GM23338 (cell line): Measurements from ENCODE around the gene SLC6A7. TPM values are rescaled to one million over a fixed set of nuclear protein-coding genes. Genes with fewer than 3 reads are reported as not detected.
A peak's percentile ranks its signal among the peaks of the same experiment; 100 is the strongest.

Experiments used
- ATAC-seq: fragments of 200-7000 bp; cut with Tn5 transposase; 3 replicates; pipeline ENCODE4 v1.9.1; 2020
- DNase-seq: peaks from one replicate; pipeline ENCODE4 v3.0.0-alpha.2; 2015; ENCODE audit warnings: low spot score
- H2AFZ ChIP-seq: fragments of 200-600 bp; sonication (generic); 2 replicates; pipeline ENCODE4 v1.8.0; 2016; ENCODE audit warnings: antibody characterized with exemption, mild to moderate bottlenecking, moderate library complexity
- H3F3A ChIP-seq: fragments of 200-600 bp; sonication (generic); replicated peaks from 2 replicates; pipeline ENCODE4 v1.8.0; 2017; ENCODE audit warnings: antibody characterized with exemption, mixed run types, low read depth
- H3K27ac ChIP-seq: fragments of 200-600 bp; sonication (generic); 2 replicates; pipeline ENCODE4 v1.6.1; 2016; ENCODE audit warnings: low read depth
- H3K27me3 ChIP-seq: fragments of 200-600 bp; sonication (generic); 2 replicates; pipeline ENCODE4 v1.8.0; 2016; ENCODE audit warnings: mild to moderate bottlenecking, mixed run types, moderate library complexity; ENCODE audit not compliant: insufficient read depth
- H3K36me3 ChIP-seq: fragments of 200-600 bp; sonication (generic); 2 replicates; pipeline ENCODE4 v1.8.0; 2016; ENCODE audit warnings: mild to moderate bottlenecking; ENCODE audit not compliant: insufficient read depth
- H3K4me1 ChIP-seq: fragments of 200-600 bp; sonication (generic); 2 replicates; pipeline ENCODE4 v1.8.0; 2016; ENCODE audit warnings: mild to moderate bottlenecking, moderate library complexity; ENCODE audit not compliant: insufficient read depth
- H3K4me2 ChIP-seq: fragments of 200-600 bp; sonication (generic); 2 replicates; pipeline ENCODE4 v1.7.1; 2017; ENCODE audit warnings: mixed run types
- H3K4me3 ChIP-seq: fragments of 200-600 bp; sonication (generic); 2 replicates; pipeline ENCODE4 v1.6.1; 2016; ENCODE audit warnings: mixed run types
- H3K79me2 ChIP-seq: fragments of 200-600 bp; sonication (generic); replicated peaks from 2 replicates; pipeline ENCODE4 v1.8.0; 2017; ENCODE audit warnings: mild to moderate bottlenecking; ENCODE audit not compliant: insufficient read depth
- H3K9me2 ChIP-seq: fragments of 200-600 bp; sonication (generic); 2 replicates; pipeline ENCODE4 v1.8.0; 2017; ENCODE audit not compliant: insufficient read depth
- H4K20me1 ChIP-seq: fragments of 200-600 bp; sonication (generic); replicated peaks from 2 replicates; pipeline ENCODE4 v1.8.0; 2017; ENCODE audit warnings: mild to moderate bottlenecking; ENCODE audit not compliant: insufficient read depth
- H3K27ac Mint-ChIP-seq: 2 replicates; pipeline ENCODE4 v1.8.0; 2020; ENCODE audit warnings: inconsistent platforms, mild to moderate bottlenecking, moderate library complexity, mixed read lengths
- H3K27me3 Mint-ChIP-seq: 3 replicates; pipeline ENCODE4 v1.8.0; 2022; ENCODE audit warnings: low read depth, mild to moderate bottlenecking, moderate library complexity, mixed read lengths, inconsistent platforms; ENCODE audit not compliant: insufficient read depth, poor library complexity
- H3K36me3 Mint-ChIP-seq: 3 replicates; pipeline ENCODE4 v1.8.0; 2021; ENCODE audit warnings: low read depth, mild to moderate bottlenecking, inconsistent platforms, moderate library complexity, mixed read lengths
- H3K4me1 Mint-ChIP-seq: 3 replicates; pipeline ENCODE4 v1.8.0; 2020; ENCODE audit warnings: mild to moderate bottlenecking, inconsistent platforms, mixed read lengths
- H3K4me3 Mint-ChIP-seq: 3 replicates; pipeline ENCODE4 v1.8.0; 2021; ENCODE audit warnings: moderate library complexity, mild to moderate bottlenecking, inconsistent platforms, mixed read lengths
- H3K9me3 Mint-ChIP-seq: 3 replicates; pipeline ENCODE4 v1.8.0; 2020; ENCODE audit warnings: moderate library complexity, mild to moderate bottlenecking, inconsistent platforms, mixed read lengths
- CREB1 ChIP-seq: fragments of 250-450 bp; sonication (Bioruptor Pico); IDR thresholded peaks from 2 replicates; pipeline ENCODE4 v1.5.0; 2020; ENCODE audit warnings: low read depth, mild to moderate bottlenecking, moderate library complexity
- EZH2 ChIP-seq: fragments of 200-600 bp; sonication (generic); IDR thresholded peaks from one replicate; pipeline ENCODE4 v1.8.0; 2017; ENCODE audit warnings: antibody characterized with exemption, mild to moderate bottlenecking, low read depth; ENCODE audit not compliant: unreplicated experiment
- EZH2phosphoT487 ChIP-seq: fragments of 200-600 bp; sonication (generic); IDR thresholded peaks from one replicate; pipeline ENCODE4 v1.8.1; 2018; ENCODE audit warnings: antibody characterized with exemption; ENCODE audit not compliant: unreplicated experiment
- JUNB ChIP-seq: IDR thresholded peaks from one replicate; pipeline ENCODE4 v1.6.1; 2016; ENCODE audit warnings: antibody characterized with exemption; ENCODE audit not compliant: unreplicated experiment
- NANOG ChIP-seq: IDR thresholded peaks from 2 replicates; pipeline ENCODE4 v1.6.1; 2016; ENCODE audit warnings: antibody characterized with exemption, borderline replicate concordance
- POLR2AphosphoS5 ChIP-seq: IDR thresholded peaks from 2 replicates; pipeline ENCODE4 v1.6.1; 2016; ENCODE audit warnings: antibody characterized with exemption, low read depth
- STAT1 ChIP-seq: IDR thresholded peaks from one replicate; pipeline ENCODE4 v1.6.1; 2016; ENCODE audit warnings: antibody characterized with exemption; ENCODE audit not compliant: unreplicated experiment
- ZNF114 ChIP-seq: fragments of 250-450 bp; sonication (Bioruptor Pico); IDR thresholded peaks from 2 replicates; pipeline ENCODE4 v1.5.0; 2020; ENCODE audit warnings: mild to moderate bottlenecking, moderate library complexity
- ZNF331 ChIP-seq: fragments of 250-450 bp; sonication (Bioruptor Pico); IDR thresholded peaks from 2 replicates; pipeline ENCODE4 v1.5.0; 2020; ENCODE audit warnings: low read depth, mild to moderate bottlenecking, moderate library complexity
- polyA plus RNA-seq: library from polyadenylated mRNA; unstranded; fragments of >200 nt; fragmentation: Nextera tagmentation; extraction: Ambion mirVana; gene quantifications from 2 replicates; pipeline ENCODE4 v1.2.1, GENCODE V29; 2016
- total RNA-seq: library from RNA; depleted of rRNA; stranded (reverse); fragments of >200 nt; shearing (Covaris generic); gene quantifications from 2 replicates; pipeline ENCODE4 v1.2.3, GENCODE V29; 2014
- TF ChIP-seq, protein P1 (sequence below): fragments of 250-450 bp; sonication (Bioruptor Pico); IDR thresholded peaks from 2 replicates; pipeline ENCODE4 v1.5.0; 2020; ENCODE audit warnings: mild to moderate bottlenecking, moderate library complexity
- TF ChIP-seq, protein P2 (sequence below), 2 experiments: fragments of 200-600 bp in 1 of 2; sonication (generic) in 1 of 2; conservative IDR thresholded peaks; 2 replicates each; pipeline versions ENCODE4 v1.5.1 to v1.6.1; 2016 to 2017; ENCODE audit warnings: antibody characterized with exemption in 2 of 2, low read depth in 2 of 2, mild to moderate bottlenecking in 2 of 2, moderate library complexity in 1 of 2
- TF ChIP-seq, protein P3 (sequence below): IDR thresholded peaks from 2 replicates; pipeline ENCODE4 v1.6.1; 2016; ENCODE audit warnings: antibody characterized with exemption
- TF ChIP-seq, protein P4 (sequence below): IDR thresholded peaks from one replicate; pipeline ENCODE4 v1.6.1; 2018; ENCODE audit warnings: antibody characterized with exemption; ENCODE audit not compliant: unreplicated experiment

The SLC6A7 gene
- total and polyA plus RNA-seq, 2 experiments from 2014 or later: not detected

DNA sequence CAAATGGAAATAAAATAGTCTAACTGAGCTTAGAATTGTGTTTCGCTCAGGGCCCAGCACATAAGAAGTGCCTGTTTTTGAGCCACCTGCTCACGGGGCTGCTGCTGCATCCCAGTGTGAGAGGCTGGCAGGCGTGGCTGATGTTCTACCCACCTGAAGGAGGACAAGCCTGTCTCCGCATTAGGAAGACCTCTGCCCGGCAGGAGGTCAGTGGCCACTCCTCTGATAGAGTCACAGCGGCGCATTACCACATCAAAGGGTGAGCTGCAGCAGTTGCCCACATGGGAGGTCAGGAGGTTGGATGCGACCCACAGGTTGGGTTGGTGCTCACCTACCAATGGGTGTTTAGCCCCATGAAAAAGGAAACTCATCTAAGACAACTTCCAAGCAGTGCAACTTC lies 3.7 kb upstream of the SLC6A7 start:
- no peak overlapping the region for H3K27ac ChIP-seq
- H3K4me1 ChIP-seq: peaks cover 6% of the 10 kb centered on the region
- H2AFZ ChIP-seq: no peak overlapping the region
- no peak overlapping the region; the same call in 2 of the 3 replicates for H3K4me3 Mint-ChIP-seq
- H3F3A ChIP-seq: no peaks in the 10 kb centered on the region
- H3K9me2 ChIP-seq: no peaks in the 10 kb centered on the region
- peaks cover 64% of the 10 kb centered on the region for H3K27me3 Mint-ChIP-seq
- no peak for TF ChIP-seq ZNF114 (CRISPR knock-in tag)
- no peak for TF ChIP-seq POLR2AphosphoS5
- TF ChIP-seq, protein P1, sequence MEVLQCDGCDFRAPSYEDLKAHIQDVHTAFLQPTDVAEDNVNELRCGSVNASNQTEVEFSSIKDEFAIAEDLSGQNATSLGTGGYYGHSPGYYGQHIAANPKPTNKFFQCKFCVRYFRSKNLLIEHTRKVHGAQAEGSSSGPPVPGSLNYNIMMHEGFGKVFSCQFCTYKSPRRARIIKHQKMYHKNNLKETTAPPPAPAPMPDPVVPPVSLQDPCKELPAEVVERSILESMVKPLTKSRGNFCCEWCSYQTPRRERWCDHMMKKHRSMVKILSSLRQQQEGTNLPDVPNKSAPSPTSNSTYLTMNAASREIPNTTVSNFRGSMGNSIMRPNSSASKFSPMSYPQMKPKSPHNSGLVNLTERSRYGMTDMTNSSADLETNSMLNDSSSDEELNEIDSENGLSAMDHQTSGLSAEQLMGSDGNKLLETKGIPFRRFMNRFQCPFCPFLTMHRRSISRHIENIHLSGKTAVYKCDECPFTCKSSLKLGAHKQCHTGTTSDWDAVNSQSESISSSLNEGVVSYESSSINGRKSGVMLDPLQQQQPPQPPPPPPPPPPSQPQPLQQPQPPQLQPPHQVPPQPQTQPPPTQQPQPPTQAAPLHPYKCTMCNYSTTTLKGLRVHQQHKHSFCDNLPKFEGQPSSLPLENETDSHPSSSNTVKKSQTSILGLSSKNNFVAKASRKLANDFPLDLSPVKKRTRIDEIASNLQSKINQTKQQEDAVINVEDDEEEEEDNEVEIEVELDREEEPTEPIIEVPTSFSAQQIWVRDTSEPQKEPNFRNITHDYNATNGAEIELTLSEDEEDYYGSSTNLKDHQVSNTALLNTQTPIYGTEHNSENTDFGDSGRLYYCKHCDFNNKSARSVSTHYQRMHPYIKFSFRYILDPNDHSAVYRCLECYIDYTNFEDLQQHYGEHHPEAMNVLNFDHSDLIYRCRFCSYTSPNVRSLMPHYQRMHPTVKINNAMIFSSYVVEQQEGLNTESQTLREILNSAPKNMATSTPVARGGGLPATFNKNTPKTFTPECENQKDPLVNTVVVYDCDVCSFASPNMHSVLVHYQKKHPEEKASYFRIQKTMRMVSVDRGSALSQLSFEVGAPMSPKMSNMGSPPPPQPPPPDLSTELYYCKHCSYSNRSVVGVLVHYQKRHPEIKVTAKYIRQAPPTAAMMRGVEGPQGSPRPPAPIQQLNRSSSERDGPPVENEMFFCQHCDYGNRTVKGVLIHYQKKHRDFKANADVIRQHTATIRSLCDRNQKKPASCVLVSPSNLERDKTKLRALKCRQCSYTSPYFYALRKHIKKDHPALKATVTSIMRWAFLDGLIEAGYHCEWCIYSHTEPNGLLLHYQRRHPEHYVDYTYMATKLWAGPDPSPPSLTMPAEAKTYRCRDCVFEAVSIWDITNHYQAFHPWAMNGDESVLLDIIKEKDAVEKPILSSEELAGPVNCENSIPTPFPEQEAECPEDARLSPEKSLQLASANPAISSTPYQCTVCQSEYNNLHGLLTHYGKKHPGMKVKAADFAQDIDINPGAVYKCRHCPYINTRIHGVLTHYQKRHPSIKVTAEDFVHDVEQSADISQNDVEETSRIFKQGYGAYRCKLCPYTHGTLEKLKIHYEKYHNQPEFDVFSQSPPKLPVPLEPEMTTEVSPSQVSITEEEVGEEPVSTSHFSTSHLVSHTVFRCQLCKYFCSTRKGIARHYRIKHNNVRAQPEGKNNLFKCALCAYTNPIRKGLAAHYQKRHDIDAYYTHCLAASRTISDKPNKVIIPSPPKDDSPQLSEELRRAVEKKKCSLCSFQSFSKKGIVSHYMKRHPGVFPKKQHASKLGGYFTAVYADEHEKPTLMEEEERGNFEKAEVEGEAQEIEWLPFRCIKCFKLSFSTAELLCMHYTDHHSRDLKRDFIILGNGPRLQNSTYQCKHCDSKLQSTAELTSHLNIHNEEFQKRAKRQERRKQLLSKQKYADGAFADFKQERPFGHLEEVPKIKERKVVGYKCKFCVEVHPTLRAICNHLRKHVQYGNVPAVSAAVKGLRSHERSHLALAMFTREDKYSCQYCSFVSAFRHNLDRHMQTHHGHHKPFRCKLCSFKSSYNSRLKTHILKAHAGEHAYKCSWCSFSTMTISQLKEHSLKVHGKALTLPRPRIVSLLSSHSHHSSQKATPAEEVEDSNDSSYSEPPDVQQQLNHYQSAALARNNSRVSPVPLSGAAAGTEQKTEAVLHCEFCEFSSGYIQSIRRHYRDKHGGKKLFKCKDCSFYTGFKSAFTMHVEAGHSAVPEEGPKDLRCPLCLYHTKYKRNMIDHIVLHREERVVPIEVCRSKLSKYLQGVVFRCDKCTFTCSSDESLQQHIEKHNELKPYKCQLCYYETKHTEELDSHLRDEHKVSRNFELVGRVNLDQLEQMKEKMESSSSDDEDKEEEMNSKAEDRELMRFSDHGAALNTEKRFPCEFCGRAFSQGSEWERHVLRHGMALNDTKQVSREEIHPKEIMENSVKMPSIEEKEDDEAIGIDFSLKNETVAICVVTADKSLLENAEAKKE (CRISPR knock-in tag): no peak
- TF ChIP-seq CREB1 (CRISPR knock-in tag): no peak
- TF ChIP-seq EZH2phosphoT487: no peak
- TF ChIP-seq STAT1: no peak
- TF ChIP-seq, protein P2, sequence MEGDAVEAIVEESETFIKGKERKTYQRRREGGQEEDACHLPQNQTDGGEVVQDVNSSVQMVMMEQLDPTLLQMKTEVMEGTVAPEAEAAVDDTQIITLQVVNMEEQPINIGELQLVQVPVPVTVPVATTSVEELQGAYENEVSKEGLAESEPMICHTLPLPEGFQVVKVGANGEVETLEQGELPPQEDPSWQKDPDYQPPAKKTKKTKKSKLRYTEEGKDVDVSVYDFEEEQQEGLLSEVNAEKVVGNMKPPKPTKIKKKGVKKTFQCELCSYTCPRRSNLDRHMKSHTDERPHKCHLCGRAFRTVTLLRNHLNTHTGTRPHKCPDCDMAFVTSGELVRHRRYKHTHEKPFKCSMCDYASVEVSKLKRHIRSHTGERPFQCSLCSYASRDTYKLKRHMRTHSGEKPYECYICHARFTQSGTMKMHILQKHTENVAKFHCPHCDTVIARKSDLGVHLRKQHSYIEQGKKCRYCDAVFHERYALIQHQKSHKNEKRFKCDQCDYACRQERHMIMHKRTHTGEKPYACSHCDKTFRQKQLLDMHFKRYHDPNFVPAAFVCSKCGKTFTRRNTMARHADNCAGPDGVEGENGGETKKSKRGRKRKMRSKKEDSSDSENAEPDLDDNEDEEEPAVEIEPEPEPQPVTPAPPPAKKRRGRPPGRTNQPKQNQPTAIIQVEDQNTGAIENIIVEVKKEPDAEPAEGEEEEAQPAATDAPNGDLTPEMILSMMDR (conservative IDR thresholded peaks at IDR 0.05; ENCODE audit: low read depth in 2 of 2): no peak
- TF ChIP-seq, protein P3, sequence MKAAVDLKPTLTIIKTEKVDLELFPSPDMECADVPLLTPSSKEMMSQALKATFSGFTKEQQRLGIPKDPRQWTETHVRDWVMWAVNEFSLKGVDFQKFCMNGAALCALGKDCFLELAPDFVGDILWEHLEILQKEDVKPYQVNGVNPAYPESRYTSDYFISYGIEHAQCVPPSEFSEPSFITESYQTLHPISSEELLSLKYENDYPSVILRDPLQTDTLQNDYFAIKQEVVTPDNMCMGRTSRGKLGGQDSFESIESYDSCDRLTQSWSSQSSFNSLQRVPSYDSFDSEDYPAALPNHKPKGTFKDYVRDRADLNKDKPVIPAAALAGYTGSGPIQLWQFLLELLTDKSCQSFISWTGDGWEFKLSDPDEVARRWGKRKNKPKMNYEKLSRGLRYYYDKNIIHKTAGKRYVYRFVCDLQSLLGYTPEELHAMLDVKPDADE: no peak
- TF ChIP-seq ZNF331 (CRISPR knock-in tag): no peak
- TF ChIP-seq JUNB: no peak
- no peak for TF ChIP-seq NANOG
- TF ChIP-seq, protein P4, sequence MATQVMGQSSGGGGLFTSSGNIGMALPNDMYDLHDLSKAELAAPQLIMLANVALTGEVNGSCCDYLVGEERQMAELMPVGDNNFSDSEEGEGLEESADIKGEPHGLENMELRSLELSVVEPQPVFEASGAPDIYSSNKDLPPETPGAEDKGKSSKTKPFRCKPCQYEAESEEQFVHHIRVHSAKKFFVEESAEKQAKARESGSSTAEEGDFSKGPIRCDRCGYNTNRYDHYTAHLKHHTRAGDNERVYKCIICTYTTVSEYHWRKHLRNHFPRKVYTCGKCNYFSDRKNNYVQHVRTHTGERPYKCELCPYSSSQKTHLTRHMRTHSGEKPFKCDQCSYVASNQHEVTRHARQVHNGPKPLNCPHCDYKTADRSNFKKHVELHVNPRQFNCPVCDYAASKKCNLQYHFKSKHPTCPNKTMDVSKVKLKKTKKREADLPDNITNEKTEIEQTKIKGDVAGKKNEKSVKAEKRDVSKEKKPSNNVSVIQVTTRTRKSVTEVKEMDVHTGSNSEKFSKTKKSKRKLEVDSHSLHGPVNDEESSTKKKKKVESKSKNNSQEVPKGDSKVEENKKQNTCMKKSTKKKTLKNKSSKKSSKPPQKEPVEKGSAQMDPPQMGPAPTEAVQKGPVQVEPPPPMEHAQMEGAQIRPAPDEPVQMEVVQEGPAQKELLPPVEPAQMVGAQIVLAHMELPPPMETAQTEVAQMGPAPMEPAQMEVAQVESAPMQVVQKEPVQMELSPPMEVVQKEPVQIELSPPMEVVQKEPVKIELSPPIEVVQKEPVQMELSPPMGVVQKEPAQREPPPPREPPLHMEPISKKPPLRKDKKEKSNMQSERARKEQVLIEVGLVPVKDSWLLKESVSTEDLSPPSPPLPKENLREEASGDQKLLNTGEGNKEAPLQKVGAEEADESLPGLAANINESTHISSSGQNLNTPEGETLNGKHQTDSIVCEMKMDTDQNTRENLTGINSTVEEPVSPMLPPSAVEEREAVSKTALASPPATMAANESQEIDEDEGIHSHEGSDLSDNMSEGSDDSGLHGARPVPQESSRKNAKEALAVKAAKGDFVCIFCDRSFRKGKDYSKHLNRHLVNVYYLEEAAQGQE: no peak
- no peak for TF ChIP-seq EZH2
- H4K20me1 ChIP-seq: no peaks in the 10 kb centered on the region
- no peak overlapping the region for H3K4me3 ChIP-seq
- H3K36me3 Mint-ChIP-seq: no peaks in the 10 kb centered on the region
- H3K27me3 ChIP-seq: peaks cover 50% of the 10 kb centered on the region
- no peaks in the 10 kb centered on the region for H3K9me3 Mint-ChIP-seq
- peak overlapping the region; percentile 38; the same call in 1 of the 2 replicates for H3K4me2 ChIP-seq
- no peaks in the 10 kb centered on the region for H3K36me3 ChIP-seq
- DNase-seq (peak; percentile 40), ATAC-seq (peak; percentile 14)
- no peak overlapping the region for H3K27ac Mint-ChIP-seq
- peaks cover 30% of the 10 kb centered on the region for H3K4me1 Mint-ChIP-seq
- H3K79me2 ChIP-seq: no peaks in the 10 kb centered on the region
